Calu3 (cell line): Measurements from ENCODE around the gene E4F1. TPM values are rescaled to one million over a fixed set of nuclear protein-coding genes. Genes with fewer than 3 reads are reported as not detected.

Source experiments
- BruUV-seq: library from RNA; stranded (reverse); fragments of 400-500 nt; replicated peaks from 2 replicates; lab custom pipeline; 2021; lab: Mats Ljungman, UMichigan
- CTCF ChIA-PET: fragments of 300-600 bp; sonication (Branson Sonifier 250); formaldehyde crosslinking; loops from one replicate; lab custom pipeline; 2022; ENCODE audit warnings: antibody characterized with exemption; lab: Charles Lee
- DNase-seq: peaks from one replicate; pipeline ENCODE4 v3.0.0; 2022
- H3K27ac Mint-ChIP-seq: one replicate; pipeline ENCODE4 v1.8.0; 2022; ENCODE audit warnings: mixed read lengths; ENCODE audit not compliant: unreplicated experiment
- H3K27me3 Mint-ChIP-seq: one replicate; pipeline ENCODE4 v1.8.0; 2022; ENCODE audit warnings: mixed read lengths; ENCODE audit not compliant: unreplicated experiment
- H3K36me3 Mint-ChIP-seq: one replicate; pipeline ENCODE4 v1.8.0; 2022; ENCODE audit warnings: mild to moderate bottlenecking, moderate library complexity, mixed read lengths; ENCODE audit not compliant: insufficient read depth, unreplicated experiment
- H3K4me1 Mint-ChIP-seq: one replicate; pipeline ENCODE4 v1.8.0; 2022; ENCODE audit warnings: mild to moderate bottlenecking, low read depth, mixed read lengths; ENCODE audit not compliant: unreplicated experiment
- H3K4me3 Mint-ChIP-seq: one replicate; pipeline ENCODE4 v1.8.0; 2022; ENCODE audit warnings: mild to moderate bottlenecking, low read depth, moderate library complexity, mixed read lengths; ENCODE audit not compliant: unreplicated experiment
- H3K9me3 Mint-ChIP-seq: one replicate; pipeline ENCODE4 v1.8.0; 2022; ENCODE audit warnings: low read depth, mixed read lengths; ENCODE audit not compliant: unreplicated experiment
- intact Hi-C: fragments of 100-400 bp; cut with micrococcal nuclease; formaldehyde crosslinking; loops from one replicate; pipeline ENCODE4 v1.10.0; 2022; ENCODE audit not compliant: unreplicated experiment
- microRNA-seq: library from miRNA; unstranded; fragments of <30 nt; microRNA quantifications from one replicate; pipeline ENCODE4 v1.2.0, GENCODE V29; 2022
- total RNA-seq: library from RNA; stranded (reverse); gene quantifications from 2 replicates; pipeline ENCODE4 v1.2.3, GENCODE V29; 2022
- TF ChIP-seq, protein P1 (sequence below): fragments of 200-600 bp; IDR thresholded peaks from one replicate; pipeline ENCODE4 v1.8.0; 2022; ENCODE audit warnings: antibody characterized with exemption; ENCODE audit not compliant: unreplicated experiment

E4F1 gene
- total RNA-seq, 1 experiment from 2014 or later = 35.4 TPM

GRCh38 chr16:2282262-2282661 lies 58.9 kb downstream of the E4F1 start:
- TF ChIP-seq, protein P1, sequence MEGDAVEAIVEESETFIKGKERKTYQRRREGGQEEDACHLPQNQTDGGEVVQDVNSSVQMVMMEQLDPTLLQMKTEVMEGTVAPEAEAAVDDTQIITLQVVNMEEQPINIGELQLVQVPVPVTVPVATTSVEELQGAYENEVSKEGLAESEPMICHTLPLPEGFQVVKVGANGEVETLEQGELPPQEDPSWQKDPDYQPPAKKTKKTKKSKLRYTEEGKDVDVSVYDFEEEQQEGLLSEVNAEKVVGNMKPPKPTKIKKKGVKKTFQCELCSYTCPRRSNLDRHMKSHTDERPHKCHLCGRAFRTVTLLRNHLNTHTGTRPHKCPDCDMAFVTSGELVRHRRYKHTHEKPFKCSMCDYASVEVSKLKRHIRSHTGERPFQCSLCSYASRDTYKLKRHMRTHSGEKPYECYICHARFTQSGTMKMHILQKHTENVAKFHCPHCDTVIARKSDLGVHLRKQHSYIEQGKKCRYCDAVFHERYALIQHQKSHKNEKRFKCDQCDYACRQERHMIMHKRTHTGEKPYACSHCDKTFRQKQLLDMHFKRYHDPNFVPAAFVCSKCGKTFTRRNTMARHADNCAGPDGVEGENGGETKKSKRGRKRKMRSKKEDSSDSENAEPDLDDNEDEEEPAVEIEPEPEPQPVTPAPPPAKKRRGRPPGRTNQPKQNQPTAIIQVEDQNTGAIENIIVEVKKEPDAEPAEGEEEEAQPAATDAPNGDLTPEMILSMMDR = no peak
- intact Hi-C loops = no loop called here
- Mint-ChIP-seq H3K27ac (no peak overlapping the region), H3K4me1 (no peaks in the 10 kb centered on the region), H3K27me3 (peaks cover 22% of the 10 kb centered on the region), H3K4me3 (no peak overlapping the region), H3K36me3 (peaks cover 5% of the 10 kb centered on the region), H3K9me3 (no peaks in the 10 kb centered on the region)
- CTCF ChIA-PET = no interaction called here
- BruUV-seq = no TSS peak
- DNase-seq = no peak

DNA sequence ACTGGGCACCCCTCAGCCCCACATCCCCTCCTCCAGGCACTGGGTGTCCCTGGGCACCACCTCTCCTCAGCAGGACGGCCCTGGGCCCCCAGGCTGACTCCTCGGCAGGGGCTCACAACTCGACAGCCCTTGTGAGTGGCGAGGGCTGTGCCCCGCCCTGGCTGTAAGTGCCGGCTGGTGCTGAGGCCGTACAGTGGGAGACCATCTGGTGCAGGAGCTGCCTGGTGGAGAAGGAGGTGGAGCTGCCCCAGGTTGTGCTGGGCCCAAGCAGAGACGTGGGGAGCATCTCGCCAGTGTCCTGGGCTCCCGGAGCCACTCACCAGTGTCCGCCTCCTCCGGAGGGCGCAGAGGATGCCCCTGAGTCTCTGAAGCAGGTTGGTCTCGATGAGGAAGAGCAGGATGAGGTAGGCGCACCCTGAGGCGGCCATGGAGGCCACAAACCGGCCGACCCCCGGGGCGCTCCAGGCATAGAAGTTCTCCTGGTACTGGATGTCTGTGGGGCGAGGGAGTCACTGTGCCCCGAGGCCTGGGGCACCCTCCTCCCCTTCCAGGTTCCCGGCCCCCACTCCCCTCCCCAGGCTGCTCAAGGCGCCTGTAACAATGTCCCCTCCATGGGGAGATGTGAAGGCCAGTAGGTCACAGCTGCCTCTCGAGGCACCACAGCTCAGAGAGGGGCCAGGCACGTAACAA lies 59.6 kb downstream of the E4F1 start:
- TF ChIP-seq, protein P1 = no peak
- peaks cover 5% of the 10 kb centered on the region for H3K36me3 Mint-ChIP-seq
- peaks cover 14% of the 10 kb centered on the region for H3K27me3 Mint-ChIP-seq
- BruUV-seq = no TSS peak
- CTCF ChIA-PET = no interaction called here
- no peak overlapping the region for H3K4me3 Mint-ChIP-seq
- DNase-seq = no peak
- no peaks in the 10 kb centered on the region for H3K9me3 Mint-ChIP-seq
- no peaks in the 10 kb centered on the region for H3K4me1 Mint-ChIP-seq
- no peak overlapping the region for H3K27ac Mint-ChIP-seq
- intact Hi-C loops = no loop called here

GRCh38 chr16:2284001-2284770 lies 60.8 kb downstream of the E4F1 start:
- H3K27me3 Mint-ChIP-seq = peaks cover 13% of the 10 kb centered on the region
- DNase-seq = no peak
- H3K9me3 Mint-ChIP-seq = no peaks in the 10 kb centered on the region
- CTCF ChIA-PET = no interaction called here
- BruUV-seq = no TSS peak
- no peaks in the 10 kb centered on the region for H3K4me1 Mint-ChIP-seq
- TF ChIP-seq, protein P1 = no peak
- intact Hi-C loops = no loop called here
- peaks cover 5% of the 10 kb centered on the region for H3K36me3 Mint-ChIP-seq
- H3K27ac Mint-ChIP-seq = no peak overlapping the region
- no peak overlapping the region for H3K4me3 Mint-ChIP-seq

DNA sequence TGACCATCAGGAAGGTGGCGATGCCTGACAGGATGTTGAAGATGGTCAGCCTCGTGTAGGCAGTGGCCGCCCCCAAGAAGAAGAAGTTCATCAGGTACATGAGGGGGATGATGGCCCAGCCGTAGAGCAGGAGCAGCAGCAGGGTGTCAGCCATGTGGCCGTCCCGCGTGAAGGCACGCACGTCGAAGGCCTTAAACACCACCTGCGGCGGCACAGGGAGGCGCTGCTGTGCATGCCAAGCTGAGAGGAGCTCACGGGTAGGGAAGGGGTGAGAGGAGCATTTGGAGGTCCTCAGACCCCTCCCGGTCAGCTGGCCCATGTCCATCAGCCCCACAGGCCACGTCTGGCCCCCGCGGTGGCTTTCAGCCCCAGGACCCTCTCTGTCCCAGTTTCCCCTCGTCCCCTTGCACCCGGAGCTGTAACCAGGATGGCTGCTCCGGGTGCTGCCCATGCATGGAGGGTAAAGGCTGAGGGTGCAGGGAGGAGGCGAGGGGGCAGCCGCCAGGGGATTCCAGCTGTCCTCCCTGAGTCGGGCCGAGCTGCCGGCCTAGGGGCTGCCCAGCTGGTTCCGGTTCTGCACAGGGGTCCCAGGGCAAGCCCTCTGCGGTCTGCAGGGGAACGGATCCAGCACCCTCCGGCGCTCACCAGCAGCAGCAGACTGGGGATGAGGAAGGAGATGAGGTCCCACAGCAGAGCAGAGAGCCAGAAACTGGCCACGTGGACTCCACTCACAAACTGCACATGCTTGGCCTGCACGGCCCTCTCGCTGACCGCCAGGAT lies 61.6 kb downstream of the E4F1 start:
- no peak overlapping the region for H3K4me3 Mint-ChIP-seq
- H3K9me3 Mint-ChIP-seq = no peaks in the 10 kb centered on the region
- no peaks in the 10 kb centered on the region for H3K4me1 Mint-ChIP-seq
- intact Hi-C loops = no loop called here
- TF ChIP-seq, protein P1 = no peak
- DNase-seq = no peak
- peaks cover 5% of the 10 kb centered on the region for H3K36me3 Mint-ChIP-seq
- CTCF ChIA-PET = no interaction called here
- BruUV-seq = no TSS peak
- no peak overlapping the region for H3K27ac Mint-ChIP-seq
- peaks cover 13% of the 10 kb centered on the region for H3K27me3 Mint-ChIP-seq

Small RNA genes lying within 50 kb of the gene (microRNA-seq; reads per million reads assigned to microRNA genes)
- 1.1 reads per million for gene MIR3677
- not detected for gene MIR4717

Other genes starting within 250 kb of the E4F1 start
- gene NOXO1, start 242.1 kb upstream of the E4F1 start, total RNA-seq = 10.1 and 11.8 TPM in 2 replicates
- gene GFER, start 239.4 kb upstream of the E4F1 start, total RNA-seq = 40.8 and 43.5 TPM in 2 replicates
- gene SYNGR3, start 233.6 kb upstream of the E4F1 start, total RNA-seq = 3.6 and 3.8 TPM in 2 replicates
- 72.4 and 73.1 TPM in 2 replicates for gene ZNF598, start 213.8 kb upstream of the E4F1 start, total RNA-seq
- 1.5 and 4.2 TPM in 2 replicates for gene NPW, start 203.8 kb upstream of the E4F1 start, total RNA-seq
- gene NHERF2, start 196.7 kb upstream of the E4F1 start, total RNA-seq = 15.7 and 22.0 TPM in 2 replicates
- gene NTHL1, start 175.8 kb upstream of the E4F1 start, total RNA-seq = 32.8 and 33.8 TPM in 2 replicates
- gene TSC2, start 175.6 kb upstream of the E4F1 start, total RNA-seq = 170 and 194 TPM in 2 replicates
- gene PKD1, start 87.7 kb upstream of the E4F1 start, total RNA-seq = 82.0 and 86.0 TPM in 2 replicates
- 10.8 and 12.3 TPM in 2 replicates for gene RAB26, start 75.0 kb upstream of the E4F1 start, total RNA-seq
- 118 and 127 TPM in 2 replicates for gene TRAF7, start 67.8 kb upstream of the E4F1 start, total RNA-seq
- 1.4 and 2.6 TPM in 2 replicates for gene CASKIN1, start 27.0 kb upstream of the E4F1 start, total RNA-seq
- gene MLST8, start 18.1 kb upstream of the E4F1 start, total RNA-seq = 58.0 and 59.7 TPM in 2 replicates
- 15.8 and 17.3 TPM in 2 replicates for gene BRICD5, start 12.7 kb upstream of the E4F1 start, total RNA-seq
- gene PGP, start 8.8 kb upstream of the E4F1 start, total RNA-seq = 45.0 and 49.6 TPM in 2 replicates
- gene DNASE1L2, start 12.9 kb downstream of the E4F1 start, total RNA-seq = 5.7 and 7.5 TPM in 2 replicates
- gene ECI1, start 28.0 kb downstream of the E4F1 start, total RNA-seq = 85.7 and 87.5 TPM in 2 replicates
- gene RNPS1, start 44.5 kb downstream of the E4F1 start, total RNA-seq = 287 and 301 TPM in 2 replicates
- gene ABCA3, start 117.1 kb downstream of the E4F1 start, total RNA-seq = 7.6 and 9.6 TPM in 2 replicates
- 47.9 and 54.5 TPM in 2 replicates for gene CCNF, start 205.9 kb downstream of the E4F1 start, total RNA-seq
- gene TEDC2, start 236.5 kb downstream of the E4F1 start, total RNA-seq = 28.2 and 30.5 TPM in 2 replicates
- gene NTN3, start 247.7 kb downstream of the E4F1 start, total RNA-seq = not detected in 2 replicates